H1 (cell line): ENCODE results near the gene ILK. TPM values are rescaled to one million over a fixed set of nuclear protein-coding genes. Genes with fewer than 3 reads are reported as not detected.

Source experiments
- CBX5 ChIP-seq: fragments of 300-800, 300-1000 bp; sonication (generic); IDR thresholded peaks from 2 replicates; pipeline ENCODE4 v1.7.1; 2016; ENCODE audit warnings: antibody characterized with exemption, low read length, low read depth
- EGR1 ChIP-seq: IDR thresholded peaks from 2 replicates; pipeline ENCODE4 v1.6.1; 2011; ENCODE audit warnings: low read depth, low read length, borderline replicate concordance
- EP300 ChIP-seq, 2 experiments: IDR thresholded peaks; 1 replicate in 1 of 2; 2 replicates in 1 of 2; pipeline ENCODE4 v1.6.1; 2011 to 2012; ENCODE audit warnings: low read depth in 2 of 2, low read length in 2 of 2, mild to moderate bottlenecking in 2 of 2, borderline replicate concordance in 1 of 2, inconsistent platforms in 1 of 2, moderate library complexity in 1 of 2
- JUND ChIP-seq: IDR thresholded peaks from 2 replicates; pipeline ENCODE4 v1.6.1; 2011; ENCODE audit warnings: mild to moderate bottlenecking, improper control_type of control experiment, low read length
- KDM5A ChIP-seq: fragments of 200-600 bp; IDR thresholded peaks from 2 replicates; pipeline ENCODE4 v1.7.1; 2012; ENCODE audit warnings: mild to moderate bottlenecking, low read length, inconsistent platforms, mixed read lengths
- MAFK ChIP-seq: IDR thresholded peaks from 2 replicates; pipeline ENCODE4 v1.6.1; 2012; ENCODE audit warnings: low read depth, mild to moderate bottlenecking, improper control_type of control experiment, low read length
- NRF1 ChIP-seq: IDR thresholded peaks from 2 replicates; pipeline ENCODE4 v1.6.1; 2011; ENCODE audit warnings: mild to moderate bottlenecking, low read depth, low read length, improper control_type of control experiment
- polyA plus RNA-seq, 7 experiments: library from polyadenylated mRNA; depleted of rRNA in 3 of 7; stranded (reverse) in 5 of 7; unstranded in 2 of 7; fragments of >200 nt in 5 of 7; fragments of 200-250 nt in 2 of 7; gene quantifications; 1 replicate in 5 of 7; 2 replicates in 1 of 7; 4 replicates in 1 of 7; pipeline versions ENCODE4 v1.2.1 to v1.2.3, GENCODE V29; 2011 to 2013; ENCODE audit warnings: missing spikeins in 2 of 7, mixed read lengths in 2 of 7
- total RNA-seq: library from RNA; stranded (reverse); fragmentation: NEBNext Ultra II Directional; extraction: Animal tissue kit (Norgen Biotek cat#: 25700); gene quantifications from 2 replicates; pipeline ENCODE4 v1.2.1, GENCODE V29; 2021
- TF ChIP-seq, protein P1 (sequence below): IDR thresholded peaks from 2 replicates; pipeline ENCODE4 v1.6.1; 2012; ENCODE audit warnings: inconsistent platforms

Gene ILK
- total and polyA plus RNA-seq, 2 of the 8 experiments (the other 6 are each of a cell fraction or from before 2014, with no cell fraction given) = 91.4 to 132 TPM

DNA sequence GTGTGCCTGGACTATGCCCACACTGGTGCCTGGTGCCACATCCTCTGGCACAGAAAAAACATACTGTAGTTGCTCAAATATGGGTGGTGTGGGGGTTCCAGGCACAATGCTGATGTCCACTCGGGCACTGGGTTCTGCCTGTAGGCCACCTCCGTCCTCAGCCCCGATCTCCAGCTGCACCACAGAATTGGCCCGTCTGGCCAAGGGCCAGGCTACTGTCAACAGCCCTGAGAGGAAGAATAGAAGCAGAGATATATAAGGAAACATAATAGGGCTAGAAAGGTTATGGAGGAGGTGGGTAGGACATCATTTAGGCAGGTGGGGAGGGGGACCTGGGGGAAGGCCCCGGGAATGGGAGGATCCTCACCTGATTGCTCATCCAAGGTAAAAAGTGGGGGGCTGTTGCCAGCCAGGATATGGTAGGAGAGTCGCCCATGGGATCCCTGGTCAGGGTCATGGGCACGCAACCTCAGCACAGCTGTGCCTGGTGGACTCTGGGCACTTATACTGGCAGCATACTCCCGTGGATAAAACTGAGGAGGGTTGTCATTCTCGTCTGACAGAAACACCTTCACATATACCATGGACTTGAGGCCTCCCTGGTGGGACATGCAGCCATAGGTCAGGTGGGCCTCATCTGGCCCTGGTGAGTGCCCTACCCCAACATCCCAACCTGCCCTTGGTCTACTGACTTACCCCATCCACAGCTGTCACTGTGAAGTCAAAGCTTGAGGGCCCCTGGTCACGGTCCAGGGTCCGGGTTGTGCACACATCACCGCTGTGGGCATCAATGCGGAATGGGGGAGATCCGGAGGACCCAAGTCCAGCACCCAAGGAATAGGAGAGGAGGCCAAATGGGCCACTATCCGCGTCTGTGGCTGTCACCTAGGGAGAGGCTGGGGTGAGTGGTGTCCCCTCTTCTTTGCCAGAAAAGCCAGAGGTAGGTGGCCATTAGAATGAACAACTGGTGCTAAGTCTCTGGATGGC, 30.1 kb downstream of the ILK start (continued):
- TF ChIP-seq, protein P1, sequence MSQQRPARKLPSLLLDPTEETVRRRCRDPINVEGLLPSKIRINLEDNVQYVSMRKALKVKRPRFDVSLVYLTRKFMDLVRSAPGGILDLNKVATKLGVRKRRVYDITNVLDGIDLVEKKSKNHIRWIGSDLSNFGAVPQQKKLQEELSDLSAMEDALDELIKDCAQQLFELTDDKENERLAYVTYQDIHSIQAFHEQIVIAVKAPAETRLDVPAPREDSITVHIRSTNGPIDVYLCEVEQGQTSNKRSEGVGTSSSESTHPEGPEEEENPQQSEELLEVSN = no peak
- TF ChIP-seq MAFK (no peak), EGR1 (no peak), KDM5A (no peak), NRF1 (no peak), JUND (no peak), CBX5 (no peak), EP300 (IDR thresholded peaks at IDR 0.05; ENCODE audit: borderline replicate concordance in 1 of 2, low read depth in 2 of 2, low read length in 2 of 2) (no peak)
- TF ChIP-seq, all 59 proteins: peak for 0
